Mesothelial cell of epicardium (in vitro differentiated cells): Measurements from ENCODE around the gene FGGY. TPM values are rescaled to one million over a fixed set of nuclear protein-coding genes. Genes with fewer than 3 reads are reported as not detected.

Source experiments
- DNase-seq, 2 experiments: peaks; one replicate each; pipeline ENCODE4 v3.0.0; 2021; ENCODE audit warnings: low spot score in 2 of 2; ENCODE audit not compliant: unreplicated experiment in 2 of 2
- H3K27ac Mint-ChIP-seq: 2 replicates; pipeline ENCODE4 v1.8.0; 2021; ENCODE audit warnings: mixed read lengths
- H3K27me3 Mint-ChIP-seq: 2 replicates; pipeline ENCODE4 v1.8.0; 2021; ENCODE audit warnings: low read depth, mixed read lengths
- H3K36me3 Mint-ChIP-seq: 2 replicates; pipeline ENCODE4 v1.8.0; 2021; ENCODE audit warnings: mixed read lengths
- H3K4me1 Mint-ChIP-seq: 2 replicates; pipeline ENCODE4 v1.8.0; 2021; ENCODE audit warnings: mixed read lengths
- H3K4me3 Mint-ChIP-seq: 2 replicates; pipeline ENCODE4 v1.8.0; 2021; ENCODE audit warnings: mild to moderate bottlenecking, moderate library complexity, mixed read lengths
- H3K9me3 Mint-ChIP-seq: 2 replicates; pipeline ENCODE4 v1.8.0; 2021; ENCODE audit warnings: mixed read lengths
- total RNA-seq: library from RNA; stranded (reverse); gene quantifications from 3 replicates; pipeline ENCODE4 v1.2.1, GENCODE V29; 2021
- TF ChIP-seq, protein P1 (sequence below): fragments of 200-600 bp; sonication (generic); IDR thresholded peaks from one replicate; pipeline ENCODE4 v1.5.0; 2021; ENCODE audit warnings: antibody characterized with exemption; ENCODE audit not compliant: unreplicated experiment

Gene FGGY
- total RNA-seq, 1 donor from 2014 or later = 21.8 TPM

DNA sequence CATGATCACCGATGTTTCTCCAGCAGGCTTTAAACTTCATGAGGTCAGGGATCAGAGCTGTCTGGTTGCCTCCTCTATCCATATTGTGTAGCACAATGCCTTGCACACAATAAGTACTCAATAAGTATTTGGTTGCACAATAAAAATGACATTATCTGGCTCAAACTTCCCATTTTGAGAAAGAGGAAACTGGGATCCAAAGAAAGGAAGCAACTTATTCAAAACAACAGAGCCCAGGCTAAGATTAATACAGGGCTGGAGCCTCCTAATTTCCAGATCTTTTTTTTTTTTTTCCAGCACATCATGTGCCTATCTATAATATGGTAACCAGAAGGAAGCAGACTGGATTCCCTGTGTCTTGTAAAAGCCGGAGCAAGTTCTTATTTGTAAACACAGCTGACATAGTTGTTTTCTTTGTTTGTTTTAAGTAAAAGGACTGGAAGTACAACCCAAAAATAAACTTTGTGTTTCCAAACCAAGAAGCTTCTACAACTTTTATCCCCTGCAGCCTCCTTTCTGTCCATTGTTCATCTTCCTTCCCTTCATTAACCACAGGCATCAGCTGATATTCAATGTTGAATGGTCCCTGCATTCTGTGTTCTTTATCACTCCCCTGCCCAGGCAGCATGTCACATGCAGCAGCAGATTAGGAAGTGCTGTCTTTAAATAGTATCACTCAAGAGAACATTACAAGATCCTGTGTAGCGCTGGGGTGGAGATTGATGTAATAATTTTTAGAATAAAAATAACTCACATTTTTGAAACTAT is 446.6 kb downstream of the FGGY start:
- Mint-ChIP-seq H3K4me1 (peaks cover 34% of the 10 kb centered on the region), H3K4me3 (no peak overlapping the region), H3K27me3 (no peaks in the 10 kb centered on the region), H3K36me3 (no peaks in the 10 kb centered on the region), H3K27ac (peak overlapping the region; percentile 22), H3K9me3 (no peaks in the 10 kb centered on the region)
- TF ChIP-seq, protein P1, sequence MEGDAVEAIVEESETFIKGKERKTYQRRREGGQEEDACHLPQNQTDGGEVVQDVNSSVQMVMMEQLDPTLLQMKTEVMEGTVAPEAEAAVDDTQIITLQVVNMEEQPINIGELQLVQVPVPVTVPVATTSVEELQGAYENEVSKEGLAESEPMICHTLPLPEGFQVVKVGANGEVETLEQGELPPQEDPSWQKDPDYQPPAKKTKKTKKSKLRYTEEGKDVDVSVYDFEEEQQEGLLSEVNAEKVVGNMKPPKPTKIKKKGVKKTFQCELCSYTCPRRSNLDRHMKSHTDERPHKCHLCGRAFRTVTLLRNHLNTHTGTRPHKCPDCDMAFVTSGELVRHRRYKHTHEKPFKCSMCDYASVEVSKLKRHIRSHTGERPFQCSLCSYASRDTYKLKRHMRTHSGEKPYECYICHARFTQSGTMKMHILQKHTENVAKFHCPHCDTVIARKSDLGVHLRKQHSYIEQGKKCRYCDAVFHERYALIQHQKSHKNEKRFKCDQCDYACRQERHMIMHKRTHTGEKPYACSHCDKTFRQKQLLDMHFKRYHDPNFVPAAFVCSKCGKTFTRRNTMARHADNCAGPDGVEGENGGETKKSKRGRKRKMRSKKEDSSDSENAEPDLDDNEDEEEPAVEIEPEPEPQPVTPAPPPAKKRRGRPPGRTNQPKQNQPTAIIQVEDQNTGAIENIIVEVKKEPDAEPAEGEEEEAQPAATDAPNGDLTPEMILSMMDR = no peak
- DNase-seq = no peak

DNA sequence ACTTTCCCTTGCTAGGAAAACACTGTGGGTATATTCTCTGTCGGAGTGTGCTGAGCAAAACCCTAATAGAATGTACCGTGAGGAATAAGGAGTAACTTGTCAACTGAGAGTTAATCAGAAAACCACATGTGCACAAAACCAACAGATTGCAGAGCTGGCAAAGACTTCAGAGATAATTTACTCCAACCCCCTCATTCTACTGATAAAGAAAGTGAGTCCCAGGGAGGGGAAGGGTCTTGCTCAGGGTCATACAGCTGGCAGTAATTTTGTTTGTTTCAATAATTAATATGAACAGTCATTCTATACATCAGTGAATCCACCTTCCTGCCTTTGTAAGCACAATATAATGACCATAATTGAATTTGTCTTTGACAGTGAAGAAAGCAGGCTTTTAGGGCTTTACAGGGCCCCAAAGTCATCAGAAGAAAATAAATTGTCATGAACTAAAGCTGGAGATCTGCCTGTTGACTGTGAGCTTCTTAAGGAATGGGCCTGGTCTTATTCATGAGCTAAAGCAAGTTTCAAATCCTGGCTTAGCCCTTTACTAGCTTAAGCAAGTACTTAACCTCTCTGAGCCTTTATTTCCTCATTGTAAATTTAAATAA is 450.6 kb downstream of the FGGY start:
- H3K27ac Mint-ChIP-seq = peak overlapping the region; percentile 77
- no peak for DNase-seq
- TF ChIP-seq, protein P1 = no peak
- H3K27me3 Mint-ChIP-seq = no peaks in the 10 kb centered on the region
- peaks cover 53% of the 10 kb centered on the region for H3K4me1 Mint-ChIP-seq
- H3K4me3 Mint-ChIP-seq = no peak overlapping the region
- no peaks in the 10 kb centered on the region for H3K36me3 Mint-ChIP-seq
- no peaks in the 10 kb centered on the region for H3K9me3 Mint-ChIP-seq

DNA sequence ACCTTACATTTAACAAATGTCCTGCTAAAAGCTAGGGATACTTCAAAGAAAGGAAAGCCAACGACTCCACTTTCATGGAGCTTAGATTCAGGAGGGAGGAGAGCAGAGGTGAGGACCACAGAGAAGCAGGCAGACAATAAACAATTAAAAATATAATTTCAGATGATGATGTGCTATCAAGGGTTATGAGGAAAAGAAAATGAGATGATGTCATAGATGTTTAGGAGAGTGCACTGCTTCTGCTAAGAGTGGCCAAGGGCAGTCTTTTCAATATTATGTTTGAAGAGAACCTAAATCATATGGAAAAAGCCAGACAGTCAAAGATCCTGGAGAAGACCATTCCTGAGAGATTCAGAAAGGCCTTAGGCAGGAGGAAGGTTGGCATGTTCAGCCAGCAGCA is 451.2 kb downstream of the FGGY start:
- no peaks in the 10 kb centered on the region for H3K27me3 Mint-ChIP-seq

DNA sequence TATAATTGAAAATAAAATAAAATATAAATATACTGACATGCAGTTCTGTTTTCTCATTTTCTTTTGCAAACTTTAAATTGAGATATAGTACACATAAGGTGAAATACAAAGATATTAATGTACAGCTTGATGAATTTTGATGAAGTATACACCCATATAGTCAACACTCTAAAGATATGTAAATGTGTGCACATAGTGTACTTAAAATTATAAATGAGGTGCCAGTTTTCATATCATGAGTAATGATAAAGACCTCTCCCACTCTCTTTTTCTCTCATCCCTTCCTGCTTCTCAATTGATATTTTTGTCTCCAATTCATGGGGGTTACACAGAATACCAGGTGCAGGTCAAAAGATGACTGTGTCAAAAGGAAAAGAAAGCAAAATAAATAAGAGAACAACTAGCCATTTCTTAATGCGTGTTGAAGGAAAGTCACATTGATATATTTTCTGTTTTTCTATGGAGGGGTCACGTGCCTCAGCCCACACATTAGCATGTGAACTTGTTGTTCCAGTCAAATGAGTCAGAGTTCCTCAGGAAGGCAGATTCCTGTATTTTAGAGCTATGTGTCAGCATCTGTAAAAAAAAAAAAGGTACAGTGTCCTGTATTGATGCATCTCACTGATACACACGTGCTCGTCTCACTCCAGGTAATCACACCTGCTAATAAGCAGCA is 453.6 kb downstream of the FGGY start:
- no peak overlapping the region for H3K4me3 Mint-ChIP-seq
- no peaks in the 10 kb centered on the region for H3K36me3 Mint-ChIP-seq
- no peaks in the 10 kb centered on the region for H3K9me3 Mint-ChIP-seq
- H3K27ac Mint-ChIP-seq = peak overlapping the region; percentile 90
- TF ChIP-seq, protein P1 = no peak
- H3K4me1 Mint-ChIP-seq = peaks cover 72% of the 10 kb centered on the region
- H3K27me3 Mint-ChIP-seq = no peaks in the 10 kb centered on the region
- no peak for DNase-seq

More for the DNA sequence above, 451.2 kb downstream of the FGGY start:
- H3K27ac Mint-ChIP-seq = peak overlapping the region; percentile 77
- H3K4me1 Mint-ChIP-seq = peaks cover 59% of the 10 kb centered on the region
- H3K4me3 Mint-ChIP-seq = no peak overlapping the region
- H3K36me3 Mint-ChIP-seq = no peaks in the 10 kb centered on the region
- no peaks in the 10 kb centered on the region for H3K9me3 Mint-ChIP-seq
- TF ChIP-seq, protein P1 = no peak
- no peak for DNase-seq

DNA sequence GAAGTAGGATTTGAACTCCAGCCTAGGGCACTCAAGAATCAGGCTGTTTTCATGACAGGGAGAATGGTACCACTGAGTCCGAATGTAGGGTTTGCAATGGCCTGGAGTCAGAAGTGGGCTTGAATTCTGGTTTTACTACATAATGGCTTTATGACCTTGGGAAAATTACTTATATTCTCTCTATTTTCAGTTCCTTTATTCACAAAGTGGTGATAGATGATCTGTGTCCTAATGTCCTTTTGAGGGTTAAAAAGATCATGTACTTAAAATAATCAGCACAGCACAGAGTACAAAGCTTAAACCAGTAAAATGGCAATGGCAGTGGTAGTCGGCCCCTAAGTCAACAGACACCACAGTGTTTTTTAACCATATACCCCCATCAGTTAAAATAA is 454.1 kb downstream of the FGGY start:
- Mint-ChIP-seq H3K4me3 (no peak overlapping the region), H3K4me1 (peaks cover 72% of the 10 kb centered on the region), H3K9me3 (no peaks in the 10 kb centered on the region), H3K27me3 (no peaks in the 10 kb centered on the region), H3K27ac (peak overlapping the region; percentile 90), H3K36me3 (no peaks in the 10 kb centered on the region)
- no peak for DNase-seq
- TF ChIP-seq, protein P1 = no peak
